ENCODE results near the gene PLEKHG4B. TPM values are rescaled to one million over a fixed set of nuclear protein-coding genes. Genes with fewer than 3 reads are reported as not detected.
"Not testable (repeated sequence)": the region's sequence is repeated elsewhere in the genome, so short reads cannot be mapped to it uniquely, and the experiment has no call there.

The PLEKHG4B gene
- total and polyA plus RNA-seq, 7 donors: 0.01 TPM; not detected in 6

DNA sequence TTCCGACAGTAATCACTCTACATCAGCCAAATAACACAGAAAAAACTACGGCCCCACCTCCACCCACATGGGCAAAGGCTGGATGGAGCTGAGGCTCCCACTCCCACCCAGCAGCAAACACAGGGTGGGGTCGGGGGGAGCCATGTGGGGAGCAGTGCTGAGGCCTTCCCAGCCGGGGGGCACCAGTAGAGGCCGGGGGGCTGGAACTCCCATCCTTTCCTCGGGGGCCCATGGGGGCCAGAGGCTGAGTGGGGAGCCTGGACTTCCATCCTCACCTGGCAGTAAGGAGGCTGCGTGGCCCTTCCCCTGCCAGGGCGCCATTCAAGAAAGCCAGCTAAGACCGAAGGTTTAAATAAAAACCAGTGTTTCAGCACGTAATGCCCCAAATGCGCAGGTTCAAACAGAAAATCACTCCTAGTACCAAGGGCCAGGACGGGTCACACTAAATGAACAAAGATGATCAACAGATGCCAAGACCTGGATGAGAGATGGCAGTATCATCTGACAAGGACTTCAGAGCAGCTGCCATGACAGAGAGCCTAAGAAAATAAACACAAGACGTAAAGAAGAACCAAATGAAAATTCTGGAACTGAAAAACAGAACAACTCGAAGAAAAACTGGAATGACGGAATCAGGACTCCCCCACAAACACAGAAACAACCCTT lies 116.6 kb downstream of the PLEKHG4B start:
- Histone ChIP-seq H3K4me3 (no peak overlapping the region), H3K36me3 (ENCODE audit: insufficient read depth in 1 of 2, low read depth in 1 of 2) (peaks cover 0 to 27% of the 10 kb centered on the region in 2 donors), H3K4me1 (peaks cover 10% of the 10 kb centered on the region), H3K27me3 (ENCODE audit: insufficient read depth in 3 of 3, low read length in 2 of 3) (no peaks in the 10 kb centered on the region), H3K27ac (no peak overlapping the region), H3K9me3 (no peaks in the 10 kb centered on the region)
- DNase-seq: no peak
- intact Hi-C loops (cut with DNase I): no loop called here
- TF ChIP-seq, protein P1, sequence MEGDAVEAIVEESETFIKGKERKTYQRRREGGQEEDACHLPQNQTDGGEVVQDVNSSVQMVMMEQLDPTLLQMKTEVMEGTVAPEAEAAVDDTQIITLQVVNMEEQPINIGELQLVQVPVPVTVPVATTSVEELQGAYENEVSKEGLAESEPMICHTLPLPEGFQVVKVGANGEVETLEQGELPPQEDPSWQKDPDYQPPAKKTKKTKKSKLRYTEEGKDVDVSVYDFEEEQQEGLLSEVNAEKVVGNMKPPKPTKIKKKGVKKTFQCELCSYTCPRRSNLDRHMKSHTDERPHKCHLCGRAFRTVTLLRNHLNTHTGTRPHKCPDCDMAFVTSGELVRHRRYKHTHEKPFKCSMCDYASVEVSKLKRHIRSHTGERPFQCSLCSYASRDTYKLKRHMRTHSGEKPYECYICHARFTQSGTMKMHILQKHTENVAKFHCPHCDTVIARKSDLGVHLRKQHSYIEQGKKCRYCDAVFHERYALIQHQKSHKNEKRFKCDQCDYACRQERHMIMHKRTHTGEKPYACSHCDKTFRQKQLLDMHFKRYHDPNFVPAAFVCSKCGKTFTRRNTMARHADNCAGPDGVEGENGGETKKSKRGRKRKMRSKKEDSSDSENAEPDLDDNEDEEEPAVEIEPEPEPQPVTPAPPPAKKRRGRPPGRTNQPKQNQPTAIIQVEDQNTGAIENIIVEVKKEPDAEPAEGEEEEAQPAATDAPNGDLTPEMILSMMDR (IDR thresholded peaks at IDR 0.05): no peak
- peak in 1 of 4 donors; percentile 38 for ATAC-seq
- 76 to 84% (median 82%) methylated on average over 15 of the region's 15 CpGs for WGBS, 3 donors

DNA sequence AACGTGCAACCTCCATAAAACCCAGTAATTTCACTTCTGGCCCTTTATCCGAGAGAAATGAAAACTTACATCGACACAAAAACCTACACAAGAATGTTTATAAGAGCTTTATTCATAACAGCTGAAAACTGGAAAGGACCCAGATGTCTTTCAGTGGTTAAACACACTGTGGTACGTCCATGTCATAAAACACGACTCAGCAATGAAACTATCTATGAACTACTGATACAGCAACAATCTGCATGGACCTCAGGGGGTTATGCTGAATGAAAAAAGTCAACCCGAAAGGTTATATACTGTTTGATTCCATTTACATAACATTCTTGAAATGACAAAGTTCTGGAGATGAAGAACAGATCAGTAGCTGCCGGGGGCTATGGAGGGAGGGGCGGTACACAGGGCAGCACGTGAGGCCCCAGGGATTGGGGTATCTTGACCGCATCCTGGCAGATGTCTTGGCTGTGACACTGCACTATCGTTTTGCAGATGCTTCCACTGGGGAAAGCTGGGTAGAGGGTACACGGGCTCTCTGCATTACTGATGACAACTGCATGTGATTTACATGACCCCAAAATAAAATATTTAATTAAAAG lies 121.9 kb downstream of the PLEKHG4B start:
- H3K27me3 ChIP-seq (ENCODE audit: insufficient read depth in 3 of 3, low read length in 2 of 3): no peaks in the 10 kb centered on the region

DNA sequence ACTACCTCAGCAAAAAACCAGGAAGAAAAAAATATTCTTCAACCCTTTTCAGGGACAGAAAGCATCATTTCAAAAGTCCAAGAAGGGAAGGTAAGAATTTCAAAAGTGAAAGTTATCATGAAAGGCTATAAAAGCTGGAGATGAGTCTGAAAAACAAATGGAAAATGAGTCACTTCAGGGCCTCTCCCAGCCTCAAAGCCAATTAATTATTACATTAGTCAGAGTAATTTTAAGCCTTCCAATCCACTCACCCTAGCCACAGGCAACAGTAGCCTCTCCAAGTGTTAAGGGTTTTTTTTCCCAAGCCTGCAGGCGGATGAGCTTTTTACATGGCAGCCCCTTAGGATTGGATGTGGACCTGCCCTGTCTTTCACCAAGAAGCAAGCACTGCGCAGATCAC lies 123.3 kb downstream of the PLEKHG4B start:
- DNase-seq; ATAC-seq; intact Hi-C loops (cut with DNase I); H3K9me3 ChIP-seq; H3K27me3 ChIP-seq (ENCODE audit: insufficient read depth in 3 of 3, low read length in 2 of 3); H3K4me3 ChIP-seq: not testable (repeated sequence)
- Histone ChIP-seq H3K4me1 (peaks cover 18% of the 10 kb centered on the region), H3K36me3 (ENCODE audit: insufficient read depth in 1 of 2, low read depth in 1 of 2) (peaks cover 0 to 18% of the 10 kb centered on the region in 2 donors), H3K27ac (peak overlapping the region; percentile 41)
- WGBS, 3 donors: 73 to 100% (median 91%) methylated on average over 1 to 2 of the region's 2 CpGs

More for the DNA sequence above, 121.9 kb downstream of the PLEKHG4B start:
- ATAC-seq: no peak
- Histone ChIP-seq H3K4me1 (peaks cover 8% of the 10 kb centered on the region), H3K9me3 (no peaks in the 10 kb centered on the region), H3K36me3 (ENCODE audit: insufficient read depth in 1 of 2, low read depth in 1 of 2) (peaks cover 0 to 18% of the 10 kb centered on the region in 2 donors), H3K27ac (no peak overlapping the region), H3K4me3 (no peak overlapping the region)
- 83 to 93% (median 87%) methylated on average over 12 of the region's 12 CpGs for WGBS, 3 donors
- TF ChIP-seq, protein P1 (IDR thresholded peaks at IDR 0.05): no peak
- intact Hi-C loops (cut with DNase I): no loop called here
- DNase-seq: no peak

DNA sequence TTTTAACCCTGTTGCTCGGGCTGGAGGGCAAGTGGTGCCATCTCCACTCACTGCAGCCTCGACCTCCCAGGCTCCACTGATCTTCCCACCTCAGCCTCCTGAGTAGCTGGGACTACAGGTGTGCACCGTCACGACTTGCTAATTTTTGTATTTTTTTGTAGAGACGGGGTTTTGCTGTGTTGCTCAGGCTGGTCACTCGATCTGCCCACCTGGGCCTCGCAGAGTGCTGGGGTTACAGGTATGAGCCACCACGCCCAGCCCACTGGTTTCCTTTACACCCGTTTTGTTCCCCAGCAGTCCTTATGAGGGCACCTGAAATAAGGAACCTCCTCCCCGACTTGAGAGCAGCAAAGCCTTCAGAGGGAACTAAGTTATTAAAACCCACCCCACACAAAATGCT lies 124.1 kb downstream of the PLEKHG4B start:
- H3K9me3 ChIP-seq; DNase-seq; H3K27me3 ChIP-seq (ENCODE audit: insufficient read depth in 3 of 3, low read length in 2 of 3); H3K27ac ChIP-seq; ATAC-seq; H3K4me3 ChIP-seq; intact Hi-C loops (cut with DNase I): not testable (repeated sequence)
- 91 to 92% (median 91%) methylated on average over 9 of the region's 10 CpGs for WGBS, 3 donors
- Histone ChIP-seq H3K4me1 (peaks cover 27% of the 10 kb centered on the region), H3K36me3 (ENCODE audit: insufficient read depth in 1 of 2, low read depth in 1 of 2) (peaks cover 0 to 18% of the 10 kb centered on the region in 2 donors)

DNA sequence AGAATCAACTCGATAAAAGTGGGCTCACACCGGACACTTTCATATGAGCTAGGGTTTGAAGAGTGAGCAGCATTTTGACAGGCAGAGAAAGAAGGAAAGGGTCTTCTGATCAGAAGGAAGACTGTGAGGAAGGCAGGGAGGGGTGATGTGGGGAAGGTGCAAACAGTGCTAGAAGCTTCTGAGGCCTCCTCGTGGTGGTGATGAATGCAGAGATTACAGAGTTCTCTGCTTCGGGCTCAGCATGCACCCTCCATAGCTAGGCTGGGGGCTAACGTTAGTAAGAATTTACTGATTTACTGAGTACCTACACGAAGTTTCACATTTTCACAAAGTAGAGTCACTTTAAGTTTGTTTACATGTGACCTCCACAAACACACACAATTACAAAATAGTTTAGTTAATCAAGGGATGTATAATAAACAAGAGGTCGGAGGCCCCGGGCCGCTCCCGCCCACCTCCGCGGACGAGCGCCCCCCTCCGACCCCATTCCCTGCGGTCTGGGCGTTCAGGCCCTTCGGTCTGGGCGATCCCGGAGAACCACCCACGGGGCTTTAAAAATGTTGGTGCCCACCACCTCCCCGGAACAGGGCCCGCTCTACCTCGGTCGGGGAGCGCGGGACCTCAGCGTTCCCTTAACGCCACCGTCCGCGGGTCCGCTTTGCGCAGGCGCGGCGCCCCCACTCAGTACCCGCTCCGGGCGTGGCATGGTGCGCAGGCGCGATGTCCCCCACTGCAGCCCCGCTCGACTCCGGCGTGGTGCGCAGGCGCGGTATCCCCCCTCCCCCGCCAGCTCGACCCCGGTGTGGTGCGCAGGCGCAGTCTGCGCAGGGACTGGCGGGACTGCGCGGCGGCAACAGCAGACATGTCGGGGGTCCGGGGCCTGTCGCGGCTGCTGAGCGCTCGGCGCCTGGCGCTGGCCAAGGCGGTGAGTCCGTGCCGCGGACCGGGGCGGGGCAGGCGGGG lies 125.8 kb downstream of the PLEKHG4B start, which contains the start of the genes CCDC127 and SDHA:
Gene CCDC127, minus strand, starts transcription at position 660 of the 963 bp plus-strand sequence. CDS start 1,304 bp downstream, outside the sequence.
Gene SDHA, plus strand, starts transcription at position 827 of the 963 bp plus-strand sequence. Its CDS starts 36 bp downstream, at position 863.
- peak within 1 kb of the TSS; percentile 94 for H3K27ac ChIP-seq
- ATAC-seq (peak; percentile 95 to 97 (median 96)), DNase-seq (peak; percentile 98 to 99)
- peaks cover 0 to 18% of the 10 kb centered on the region in 2 donors for H3K36me3 ChIP-seq (ENCODE audit: insufficient read depth in 1 of 2, low read depth in 1 of 2)
- H3K9me3 ChIP-seq; H3K27me3 ChIP-seq (ENCODE audit: insufficient read depth in 3 of 3, low read length in 2 of 3); intact Hi-C loops (cut with DNase I): not testable (repeated sequence)
- TF ChIP-seq, protein P1 (IDR thresholded peaks at IDR 0.05): peak; percentile 26
- peaks cover 39% of the 10 kb centered on the region for H3K4me1 ChIP-seq
- H3K4me3 ChIP-seq: peak within 1 kb of the TSS; percentile 78
- WGBS, 3 donors: 1% methylated on average over 59 to 75 of the region's 75 CpGs
